GM21528 (cell line): ENCODE measurements around the gene PKM.
A peak's percentile ranks its signal among the peaks of the same experiment; 100 is the strongest.
"Not testable (repeated sequence)": the region's sequence is repeated elsewhere in the genome, so short reads cannot be mapped to it uniquely, and the experiment has no call there.

ENCODE experiments used
- ATAC-seq: cut with Tn5 transposase; IDR thresholded peaks from one replicate; pipeline ENCODE4 v1.9.1; 2021; ENCODE audit warnings: mild to moderate bottlenecking, moderate library complexity; ENCODE audit not compliant: unreplicated experiment, low FRiP score

Gene PKM

DNA sequence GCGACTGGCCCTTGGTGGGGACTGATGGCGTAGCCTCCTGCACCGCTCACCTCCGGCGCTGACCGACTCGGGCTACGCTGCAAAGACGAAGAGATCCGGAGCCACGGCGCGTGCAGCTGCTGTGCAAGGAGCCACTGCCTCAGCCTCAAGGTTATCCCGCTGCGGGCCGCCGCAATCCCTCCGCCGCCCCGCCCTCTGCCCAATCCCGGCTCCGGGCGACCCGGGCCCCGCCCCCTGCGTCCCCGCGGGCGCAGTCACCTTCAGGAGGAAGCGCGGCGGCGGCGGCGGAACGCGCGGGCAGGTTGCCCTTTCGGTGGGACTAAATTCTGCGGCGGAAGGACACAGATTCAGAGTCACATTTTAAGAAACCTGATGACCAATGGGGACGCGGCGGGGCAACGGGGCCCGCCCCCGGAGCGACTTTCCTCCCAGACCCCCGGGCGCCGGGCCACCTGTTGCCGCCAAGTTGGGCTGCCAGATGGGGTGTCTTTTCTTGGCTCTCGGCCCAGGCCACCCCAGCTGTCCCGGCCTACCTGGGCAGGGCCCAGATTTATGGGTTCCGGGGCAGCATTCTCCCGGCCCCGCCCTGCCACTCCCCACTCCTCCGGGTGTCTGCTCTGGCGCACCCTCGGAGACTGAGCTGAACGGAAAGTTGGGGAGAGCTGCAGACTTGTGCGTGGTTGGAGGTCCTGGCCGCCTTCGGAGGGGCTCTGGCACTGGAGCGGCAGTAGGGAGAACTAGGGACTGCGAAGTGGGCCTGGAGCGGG is at the start of gene PKM:
Gene PKM, minus strand, starts transcription at position 125 of the 767 bp plus-strand sequence. CDS start 12,093 bp downstream, outside the sequence.
- ATAC-seq: peak; percentile 43

DNA sequence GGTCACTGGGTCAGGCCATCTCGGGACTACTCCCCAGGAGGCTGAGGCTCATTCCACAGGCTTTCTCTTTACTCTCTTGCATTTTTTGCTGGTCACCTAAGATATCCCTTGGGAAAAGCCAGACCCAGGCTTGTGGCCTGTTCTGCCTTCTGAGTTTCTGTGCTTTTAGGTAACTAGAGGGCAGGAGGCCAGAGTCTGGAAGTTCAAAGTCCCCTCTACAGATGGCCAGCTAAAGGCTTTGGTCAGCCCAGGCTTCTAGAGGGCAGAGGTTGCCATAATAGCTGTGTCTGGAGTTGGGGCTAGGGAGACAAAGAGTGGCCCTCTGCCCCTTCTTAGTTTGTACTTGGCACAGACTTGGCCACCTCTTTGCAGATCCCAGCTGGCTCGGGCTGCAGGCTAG is 49.8 kb upstream of the PKM start:
- no peak for ATAC-seq

DNA sequence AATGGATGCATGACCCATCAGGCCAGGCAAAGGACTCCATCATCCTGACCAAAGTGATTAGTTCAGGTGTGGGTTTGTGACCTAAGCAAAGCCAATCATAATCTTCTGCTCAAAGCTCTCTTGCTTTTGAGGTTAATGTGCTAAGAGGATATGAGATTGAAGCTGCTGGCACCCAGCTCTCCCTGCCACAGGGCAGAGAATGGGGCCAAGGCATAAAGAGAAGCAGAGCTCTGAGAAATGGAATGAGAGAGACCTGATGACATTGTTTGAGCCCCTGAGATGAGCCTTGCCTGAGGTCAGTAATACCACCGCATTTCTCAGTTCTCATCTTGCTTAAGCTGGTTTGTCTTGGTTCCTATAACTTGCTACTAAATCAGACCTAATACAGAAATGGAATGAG is 47.7 kb upstream of the PKM start:
- ATAC-seq: no peak

DNA sequence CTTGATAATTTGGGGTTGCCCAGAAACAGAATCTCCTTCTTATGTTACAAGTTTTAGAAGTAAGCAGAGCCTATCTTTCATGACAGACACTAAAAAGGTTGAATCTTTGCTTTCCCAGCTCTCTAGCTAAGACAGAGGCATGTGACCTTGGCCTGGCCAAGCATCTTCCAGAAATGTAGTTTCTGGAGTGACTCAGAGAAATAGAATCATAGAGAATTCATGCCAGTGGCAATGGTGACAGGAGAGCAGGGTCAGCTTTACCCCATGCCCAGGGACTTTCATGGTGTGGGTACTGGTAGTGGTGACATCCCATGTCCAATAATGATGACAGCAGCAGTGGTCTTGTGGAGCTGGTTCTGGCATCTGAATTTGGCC is 45.3 kb upstream of the PKM start:
- no peak for ATAC-seq

DNA sequence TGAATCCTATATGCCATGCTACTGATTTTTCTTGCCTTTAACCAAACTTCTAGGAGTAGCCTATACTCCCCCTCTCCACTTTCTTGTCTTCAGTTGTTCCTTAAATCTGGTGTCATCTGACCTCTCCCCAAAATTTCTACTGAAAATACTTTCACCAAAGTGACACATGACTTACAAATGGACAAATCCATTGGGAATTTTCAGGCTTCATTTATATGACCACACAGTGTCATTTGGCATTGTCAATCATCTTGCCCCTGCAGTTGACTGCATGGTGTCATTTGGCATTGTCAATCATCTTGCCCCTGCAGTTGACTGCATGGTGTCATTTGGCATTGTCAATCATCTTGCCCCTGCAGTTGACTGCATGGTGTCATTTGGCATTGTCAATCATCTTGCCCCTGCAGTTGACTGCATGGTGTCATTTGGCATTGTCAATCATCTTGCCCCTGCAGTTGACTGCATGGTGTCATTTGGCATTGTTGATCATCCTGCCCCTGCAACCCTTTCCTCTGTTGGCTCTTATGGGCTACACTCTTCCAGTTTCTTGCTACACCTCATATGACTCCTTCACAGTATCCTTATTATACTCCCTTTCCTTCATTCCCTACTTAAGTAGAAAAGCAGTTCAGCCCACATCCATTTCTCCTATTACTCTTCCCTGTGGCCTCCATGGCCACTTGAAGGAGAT is 44.8 kb upstream of the PKM start:
- ATAC-seq: not testable (repeated sequence)

DNA sequence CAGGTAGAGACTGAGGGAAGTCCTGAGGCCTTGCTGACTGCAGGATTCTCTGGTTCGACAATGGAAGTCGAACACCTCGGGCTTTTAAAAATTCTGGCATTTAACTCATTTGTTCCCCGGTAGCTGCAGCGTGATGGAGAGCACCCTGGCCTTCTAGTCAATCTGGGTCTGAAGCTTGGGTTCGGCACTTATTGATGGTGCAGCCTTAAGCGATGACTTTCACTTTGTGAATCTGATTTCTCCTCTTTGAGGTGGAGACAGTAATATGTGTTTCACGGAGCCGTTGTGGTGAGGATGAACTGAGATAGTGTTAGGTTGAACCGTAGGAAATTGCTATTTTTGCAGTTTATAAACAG is 42.0 kb upstream of the PKM start:
- ATAC-seq: no peak

DNA sequence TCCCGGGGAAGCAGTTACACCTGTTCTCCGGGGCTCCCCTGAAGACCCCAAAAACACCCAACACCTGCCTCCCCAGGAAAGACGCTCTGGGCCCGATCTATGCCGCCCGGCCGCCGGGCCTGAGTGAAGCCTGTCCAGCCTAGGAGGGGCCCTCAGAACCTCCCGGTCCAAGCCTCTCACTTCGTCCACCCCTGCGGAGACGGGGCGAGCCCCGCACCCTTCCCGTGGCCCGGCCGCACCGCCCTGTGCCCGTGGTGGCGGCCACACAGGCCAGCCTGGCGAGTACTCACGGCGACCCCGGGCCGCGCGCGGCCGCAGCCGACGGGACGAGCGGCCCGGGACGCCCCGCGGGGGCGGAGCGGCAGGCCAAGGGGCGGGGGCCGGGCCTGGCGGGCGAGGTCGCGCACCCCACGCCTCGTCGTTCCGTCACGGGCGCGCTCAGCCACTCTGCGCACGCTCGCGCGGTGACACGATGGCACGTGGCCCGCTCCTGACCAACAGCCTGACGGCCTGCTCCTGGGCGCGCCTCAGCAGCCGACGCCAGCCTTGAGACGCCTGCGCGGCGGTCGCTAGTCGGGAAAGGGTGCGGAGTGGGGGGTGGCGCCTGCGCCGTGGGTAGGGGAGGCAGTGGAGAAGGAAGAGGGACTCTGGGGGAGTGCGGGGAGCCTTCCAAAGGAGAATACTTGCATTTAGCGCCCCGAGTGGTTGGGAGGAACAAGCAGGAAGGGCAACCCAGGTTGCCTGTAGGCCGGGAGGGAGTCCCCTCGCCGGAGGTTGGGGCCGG is 41.4 kb upstream of the PKM start, which contains the start of gene PARP6:
Gene PARP6, minus strand, starts transcription at position 342 of the 784 bp plus-strand sequence. CDS start 5,077 bp downstream, outside the sequence.
- peak; percentile 93 for ATAC-seq

DNA sequence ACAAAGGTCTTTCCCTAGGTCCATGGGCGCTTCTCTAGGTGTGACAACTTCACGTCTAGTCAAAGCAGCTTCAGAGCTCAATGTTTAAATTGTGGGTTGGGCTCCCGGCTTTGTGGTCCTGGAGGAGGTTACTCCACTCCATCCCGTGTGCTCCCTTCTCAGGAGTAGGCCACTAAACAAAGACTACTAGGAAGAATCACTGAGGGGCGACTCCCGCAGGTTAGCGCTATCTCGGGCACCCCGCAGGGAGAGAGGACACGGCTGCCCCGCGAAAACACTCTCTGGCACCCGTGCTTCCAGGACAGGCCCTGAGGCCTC is 40.9 kb upstream of the PKM start:
- no peak for ATAC-seq

DNA sequence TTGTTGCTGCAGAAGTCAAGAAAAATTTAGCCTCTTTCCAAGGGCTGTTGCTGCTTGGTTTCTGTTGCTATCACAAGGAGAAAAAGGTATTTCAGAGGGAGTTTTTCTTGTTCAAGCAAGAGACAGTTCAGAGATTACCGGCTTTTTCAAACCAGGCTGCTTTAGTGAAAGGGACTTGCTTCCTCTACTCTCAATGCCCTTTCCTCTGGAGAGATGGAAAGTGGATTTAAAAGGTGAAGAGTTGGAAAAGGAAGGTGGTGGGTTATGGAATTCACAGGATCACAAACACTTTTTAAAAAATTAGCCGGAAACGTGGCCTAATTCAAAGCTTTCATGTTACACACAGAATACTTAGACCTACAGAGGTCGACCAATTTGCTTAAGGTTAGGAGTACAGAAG is 40.2 kb upstream of the PKM start:
- ATAC-seq: no peak

DNA sequence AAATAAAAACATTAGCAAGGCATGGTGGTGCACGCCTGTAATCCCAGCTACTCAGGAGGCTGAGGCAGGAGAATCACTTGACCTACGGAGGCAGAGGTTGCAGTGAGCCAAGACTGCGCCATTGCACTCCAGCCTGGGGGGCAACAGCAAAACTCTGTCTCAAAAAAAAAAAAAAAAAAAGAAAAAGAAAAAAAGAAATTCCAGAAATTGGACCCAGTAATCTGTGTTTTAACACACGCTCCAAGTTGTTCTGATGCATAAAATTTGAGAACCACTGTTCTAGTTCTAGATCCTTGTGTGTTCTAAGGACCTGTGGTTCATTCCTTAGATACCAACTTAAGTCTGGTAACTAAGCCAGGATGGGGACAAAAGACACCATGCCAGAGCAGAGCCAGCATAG is 38.7 kb upstream of the PKM start:
- no peak for ATAC-seq

DNA sequence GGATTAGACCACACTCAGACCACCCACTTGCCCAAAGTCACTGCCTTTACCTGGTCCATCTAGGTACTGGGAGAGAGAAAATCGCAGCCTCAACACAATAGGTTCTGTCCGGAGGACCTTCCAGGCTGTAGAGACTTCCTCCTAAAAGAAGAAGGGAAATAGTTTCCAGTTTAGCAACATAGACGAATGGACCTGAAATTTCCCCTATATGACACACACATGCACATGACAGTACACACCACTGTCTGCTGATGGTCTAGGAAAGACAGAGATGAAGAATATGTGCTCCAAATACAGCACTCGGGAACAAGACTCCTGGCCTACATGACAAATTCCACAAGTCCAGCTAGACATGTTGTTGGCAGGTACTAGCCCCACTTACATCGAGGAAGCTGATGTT is 34.0 kb upstream of the PKM start:
- no peak for ATAC-seq

DNA sequence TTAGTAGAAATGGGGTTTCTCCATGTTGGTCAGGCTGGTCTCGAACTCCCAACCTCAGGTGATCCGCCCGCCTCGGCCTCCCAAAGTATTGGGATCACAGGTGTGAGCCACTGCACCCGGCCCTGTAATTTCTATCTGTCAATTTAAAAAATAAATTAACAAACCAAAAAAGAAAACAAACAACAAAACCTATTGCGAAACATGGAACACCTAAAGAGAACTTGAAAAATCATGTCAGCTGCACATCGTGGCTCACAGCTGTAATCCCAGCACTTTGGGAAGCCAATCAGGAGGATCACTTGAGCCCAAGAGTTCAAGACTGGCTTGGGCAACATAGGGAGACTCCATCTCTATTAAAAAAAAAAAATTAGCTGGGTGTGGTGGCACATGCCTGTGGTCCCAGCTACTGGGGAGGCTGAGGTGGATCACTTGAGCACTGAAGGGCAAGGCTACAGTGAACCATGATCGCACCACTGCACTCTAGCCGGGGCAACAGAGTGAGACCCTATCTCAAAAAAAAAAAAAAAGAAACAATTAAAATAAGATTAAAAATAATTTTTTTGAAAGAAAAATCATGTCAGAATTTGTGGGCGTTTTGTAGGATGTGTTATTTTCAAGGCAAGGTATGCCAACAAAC is 21.8 kb upstream of the PKM start:
- no peak for ATAC-seq

DNA sequence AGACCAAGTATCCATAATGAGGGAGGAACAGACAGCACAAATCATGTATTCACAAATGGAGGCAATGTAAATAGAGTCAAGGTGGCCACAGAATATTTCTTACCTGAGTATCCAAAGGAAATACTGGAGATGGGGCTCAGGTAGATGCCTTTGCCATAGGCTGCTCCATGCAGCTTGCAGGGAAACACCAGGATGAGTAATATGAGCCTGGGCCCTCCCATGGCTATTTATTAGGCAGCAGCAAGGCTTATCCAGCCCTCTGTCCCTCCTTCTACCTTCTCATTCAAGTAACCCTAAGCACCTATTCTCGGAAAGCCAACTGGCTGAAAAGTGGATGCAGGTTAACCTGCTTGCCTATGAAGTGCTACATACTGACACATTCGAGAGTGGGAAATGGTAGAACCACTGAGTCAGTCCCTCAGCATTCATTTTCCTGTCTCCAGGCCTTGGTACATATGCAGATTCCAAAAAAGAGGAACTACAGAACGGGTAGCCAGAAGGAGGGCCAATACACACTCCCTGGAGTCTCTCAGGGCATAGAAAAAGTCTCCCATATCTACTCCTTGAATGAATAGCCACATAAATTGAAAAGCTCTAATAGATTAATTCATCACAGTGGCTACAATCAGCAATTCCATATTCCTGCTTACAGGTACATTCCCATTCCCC is 18.3 kb upstream of the PKM start:
- no peak for ATAC-seq

DNA sequence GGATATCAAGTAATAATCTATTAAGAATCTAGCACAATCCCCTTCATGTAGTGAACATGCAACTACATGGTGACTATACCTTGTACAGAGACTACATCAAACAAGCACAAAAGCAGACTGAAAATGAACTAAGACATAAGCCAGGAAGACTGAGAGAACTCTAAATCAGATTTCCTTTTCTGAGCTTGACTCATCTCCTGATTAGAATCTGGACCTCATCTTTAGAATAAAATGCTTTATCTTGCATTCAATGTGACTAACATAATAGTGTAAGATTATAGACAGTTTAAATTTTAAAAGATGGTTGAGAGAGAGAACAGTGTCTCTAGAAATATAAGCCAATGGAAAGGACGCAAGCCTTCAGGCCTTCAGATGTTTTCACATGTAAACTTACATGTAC is 17.5 kb upstream of the PKM start:
- no peak for ATAC-seq

DNA sequence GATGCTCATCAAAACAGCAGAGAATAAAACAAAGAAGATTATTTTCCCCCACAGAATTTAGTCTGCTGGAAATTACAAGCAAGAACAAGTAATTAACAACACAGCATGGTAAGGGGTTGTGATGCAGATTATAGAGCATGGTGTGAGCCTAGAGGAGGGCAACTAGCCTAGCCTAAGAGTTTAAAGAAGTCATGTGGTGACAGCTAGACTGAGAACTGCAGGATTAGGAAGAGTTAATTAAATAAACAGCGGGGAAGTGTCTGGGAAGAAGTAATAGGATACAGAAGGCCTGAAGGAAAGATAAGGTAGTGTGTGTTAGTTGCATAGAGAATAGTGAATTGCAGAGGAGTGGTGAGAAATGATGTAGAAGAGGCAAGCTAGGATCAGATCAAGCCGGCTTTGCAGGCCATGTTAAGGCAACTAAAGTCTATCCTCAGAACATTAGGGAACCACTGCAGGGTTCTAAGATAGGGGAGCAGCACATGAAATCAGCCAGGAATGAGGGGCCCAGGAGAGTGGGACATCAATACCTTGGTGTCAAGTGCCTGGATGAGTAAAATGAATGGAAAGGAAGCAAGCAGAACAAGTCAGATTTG is 11.9 kb upstream of the PKM start:
- no peak for ATAC-seq

DNA sequence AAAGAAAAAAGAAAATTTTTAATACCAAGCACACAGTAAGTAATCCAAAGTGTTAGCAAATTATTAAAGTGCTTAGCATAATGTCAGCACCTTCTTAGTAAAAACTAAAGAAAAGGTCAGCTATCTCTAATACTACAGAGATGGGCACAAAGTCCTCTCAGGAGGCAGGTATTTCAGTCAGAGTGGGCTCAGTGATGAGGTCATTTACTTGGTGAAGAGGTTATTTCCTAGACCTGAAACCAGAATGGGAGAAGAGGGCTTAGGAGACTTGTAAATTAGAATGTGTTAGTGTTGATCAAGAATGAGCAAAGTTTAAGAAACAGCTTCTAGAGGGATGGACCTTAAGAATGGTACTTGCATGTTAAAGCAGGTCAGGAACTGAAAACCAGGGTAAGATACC is 8.7 kb upstream of the PKM start:
- ATAC-seq: no peak

DNA sequence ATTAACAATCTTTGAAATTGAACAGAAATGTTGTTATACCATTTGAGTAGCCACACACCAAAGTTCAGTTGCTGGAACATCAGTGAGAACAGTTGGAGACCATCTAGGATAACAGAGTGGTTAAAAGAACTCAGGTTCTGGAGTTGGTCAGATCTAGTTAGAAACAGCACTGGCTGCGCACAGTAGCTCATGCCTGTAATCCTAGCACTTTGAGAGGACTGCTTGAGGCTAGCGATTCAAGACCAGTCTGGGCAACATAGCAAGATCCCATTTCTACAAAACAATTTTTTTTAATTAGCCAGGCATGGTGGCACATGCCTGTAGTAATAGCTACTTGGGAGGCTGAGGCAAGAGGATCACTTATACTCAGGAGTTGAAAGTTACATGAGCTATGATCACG is 7.6 kb upstream of the PKM start:
- no peak for ATAC-seq

DNA sequence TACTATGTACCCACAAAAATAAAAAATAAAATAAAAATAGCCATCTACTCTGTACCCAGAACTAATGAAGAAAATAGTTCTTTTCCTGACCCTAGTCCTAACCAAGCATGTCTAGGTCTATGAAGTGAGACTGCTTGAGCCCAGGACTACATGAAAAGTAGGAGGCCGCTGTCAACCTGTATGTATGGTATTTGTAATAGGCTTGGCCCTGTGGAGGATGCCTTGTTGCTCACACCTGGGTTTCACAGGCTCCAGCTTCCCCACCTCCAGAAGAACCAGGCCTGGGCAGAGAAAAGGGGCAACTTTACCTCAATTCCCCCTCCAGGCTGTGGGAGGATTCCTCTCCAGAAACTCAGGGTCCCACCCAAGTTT is 6.8 kb upstream of the PKM start:
- ATAC-seq: no peak

DNA sequence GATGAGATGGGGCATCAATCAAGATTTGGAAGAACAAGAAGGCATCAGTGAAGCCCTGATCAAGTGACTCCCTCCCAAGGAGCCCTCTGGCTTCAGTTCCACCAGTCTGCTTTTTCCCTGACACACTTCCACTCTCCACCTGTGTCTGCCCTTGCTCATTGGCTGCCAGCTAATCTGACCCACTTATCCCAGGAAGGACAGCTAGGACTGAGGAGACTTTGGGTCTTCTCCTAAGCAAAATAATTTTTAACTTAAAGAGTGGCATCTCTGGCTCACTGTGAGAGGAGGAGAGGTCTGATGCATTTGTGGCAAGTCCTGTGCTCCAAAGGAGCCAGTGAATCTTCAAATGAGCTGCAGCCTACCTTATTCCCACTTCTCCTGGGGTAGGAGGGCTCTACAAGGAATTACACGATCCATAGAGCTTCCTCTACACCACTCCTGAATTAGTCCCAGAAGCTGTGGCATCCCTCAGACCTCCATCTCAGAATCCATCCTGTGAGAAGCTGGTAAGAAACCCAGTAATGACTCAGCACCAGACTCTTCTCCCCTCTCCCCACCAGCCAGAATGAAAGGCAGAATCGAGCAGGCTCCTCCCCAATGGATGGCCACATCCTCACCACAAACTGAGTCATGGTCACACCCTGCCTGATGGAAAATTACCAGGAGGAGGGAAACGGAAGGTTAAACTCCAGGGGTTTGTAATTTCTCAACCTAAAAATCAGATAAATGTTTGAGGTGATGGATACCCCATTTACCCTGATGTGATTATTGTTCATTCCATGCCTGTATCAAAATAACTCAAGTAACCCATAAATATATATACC is 6.3 kb upstream of the PKM start:
- ATAC-seq: peak; percentile 73
